ENCODE results near the gene KIF11. TPM values are rescaled to one million over a fixed set of nuclear protein-coding genes. Genes with fewer than 3 reads are reported as not detected.
A peak's percentile ranks its signal among the peaks of the same experiment; 100 is the strongest.
"Not testable (repeated sequence)": the region's sequence is repeated elsewhere in the genome, so short reads cannot be mapped to it uniquely, and the experiment has no call there.

The KIF11 gene
- total RNA-seq, 1 donor = 1.6 TPM

GRCh38 chr10:92590623-92591549 is 2.0 kb upstream of the KIF11 start:
- peak in 2 of 3 donors; percentile 65 to 71 for DNase-seq (ENCODE audit: low read depth in 2 of 3, low spot score in 2 of 3)

- DNase-seq (ENCODE audit: low read depth in 2 of 3, low spot score in 2 of 3) = peak; percentile 87 to 97 (median 97)
Measured at GRCh38 chr10:92591550-92592022, 1.3 kb upstream of the KIF11 start.

DNA sequence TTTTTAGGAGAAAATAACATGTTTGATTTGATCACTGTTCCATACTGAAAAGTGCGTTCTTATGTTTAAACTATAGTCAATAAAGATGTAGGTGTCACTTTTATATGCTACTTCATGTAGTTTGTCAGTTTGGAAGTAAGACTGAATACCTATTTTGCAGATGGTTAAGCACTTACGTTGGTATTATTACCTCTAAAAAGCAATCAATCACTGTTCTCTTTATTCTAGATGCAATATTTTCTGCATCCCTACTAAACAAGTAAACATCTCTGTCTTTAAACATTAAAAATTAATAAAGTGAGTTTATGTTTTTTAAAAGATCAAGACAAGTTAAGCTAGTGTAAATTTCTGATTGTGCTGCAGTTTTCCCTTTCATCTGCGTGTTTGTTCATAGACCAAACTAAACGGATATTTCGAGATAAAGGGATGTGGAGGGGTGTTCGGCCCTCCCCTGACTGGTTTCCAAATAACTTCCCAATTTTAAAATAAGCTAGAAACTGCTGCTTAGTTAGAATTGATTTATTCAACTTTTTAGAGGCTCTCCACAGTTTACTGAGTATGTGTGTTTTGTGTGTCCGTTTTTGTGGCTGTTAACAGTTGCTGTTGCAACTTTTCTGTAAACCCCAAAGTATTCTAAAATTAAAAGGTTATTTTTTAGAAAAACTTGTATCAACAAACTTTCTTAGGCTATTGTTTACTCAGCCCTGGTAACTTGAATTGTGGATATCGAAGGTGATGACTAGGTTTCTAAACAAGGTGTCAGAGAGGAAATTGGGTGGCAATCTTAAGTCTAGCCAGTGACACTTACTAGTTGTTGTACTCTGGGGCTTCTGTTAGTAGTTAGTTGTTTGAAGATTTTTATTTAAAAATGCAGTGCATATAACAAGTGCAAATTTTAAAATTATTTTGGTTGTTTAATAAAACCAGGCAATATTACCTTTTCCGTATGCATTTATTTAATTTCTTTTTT is 974 bp downstream of the KIF11 start:
- DNase-seq (ENCODE audit: low read depth in 2 of 3, low spot score in 2 of 3) = no peak

- DNase-seq (ENCODE audit: low read depth in 2 of 3, low spot score in 2 of 3) = no peak
Measured at GRCh38 chr10:92595505-92595904, 2.6 kb downstream of the KIF11 start.

DNA sequence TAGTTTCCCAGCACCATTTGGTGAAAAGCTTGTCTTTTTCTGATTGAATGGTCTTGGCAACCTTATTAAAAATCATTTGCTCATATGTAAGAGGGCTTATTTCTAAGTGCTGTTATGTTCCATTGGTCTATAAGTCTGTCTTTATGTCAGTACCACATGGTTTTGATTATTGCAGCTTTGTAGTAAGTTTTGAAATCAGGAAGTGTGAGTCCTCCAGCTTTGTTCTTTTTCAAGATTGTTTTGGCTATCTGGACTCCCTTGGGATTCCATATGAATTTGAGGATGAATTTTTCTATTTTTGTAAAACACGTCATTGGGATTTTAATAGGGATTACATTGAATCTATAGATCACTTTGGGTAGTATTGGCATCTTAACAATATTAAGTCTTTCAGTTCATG is 5.4 kb downstream of the KIF11 start:
- DNase-seq (ENCODE audit: low read depth in 2 of 3, low spot score in 2 of 3) = no peak

DNA sequence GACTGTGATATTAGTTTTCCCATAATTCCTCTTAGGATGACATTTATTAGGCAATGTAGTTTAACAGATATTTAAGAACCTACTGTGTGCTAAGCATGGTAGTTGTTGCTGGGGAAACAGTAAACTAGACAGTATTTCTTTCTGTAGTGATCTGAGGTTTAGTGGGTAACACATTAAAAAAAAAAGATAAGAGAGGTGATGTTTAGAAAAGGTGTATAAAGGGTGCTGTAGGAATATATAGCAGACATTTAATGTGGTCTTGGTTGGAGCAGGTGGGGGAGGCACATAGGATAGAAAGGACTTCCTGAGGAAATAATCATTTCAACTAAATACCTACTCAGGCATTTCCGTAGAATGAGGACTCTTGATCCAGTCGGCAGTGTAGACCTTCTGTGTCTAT is 11.9 kb downstream of the KIF11 start:
- no peak for DNase-seq (ENCODE audit: low read depth in 2 of 3, low spot score in 2 of 3)

- no peak for DNase-seq (ENCODE audit: low read depth in 2 of 3, low spot score in 2 of 3)
Measured at GRCh38 chr10:92615515-92615914, 22.6 kb downstream of the KIF11 start.

DNA sequence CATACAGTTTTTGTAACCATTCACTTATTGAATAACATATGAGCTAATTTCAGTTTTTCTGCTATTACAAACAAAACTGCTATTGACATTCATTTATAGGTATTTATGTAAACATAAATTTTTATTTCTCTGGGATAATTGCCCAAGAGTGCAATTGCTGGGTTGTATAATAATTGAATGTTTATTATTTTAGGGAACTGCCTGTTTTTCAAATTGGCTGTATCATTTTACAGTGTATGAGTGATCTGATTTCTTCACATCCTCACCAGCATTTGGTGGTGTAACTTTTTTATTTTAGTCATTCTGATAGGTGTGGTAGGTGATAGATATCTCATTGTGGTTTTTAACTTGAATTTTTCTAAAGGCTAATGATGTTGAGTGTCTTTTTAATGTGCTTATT is 26.4 kb downstream of the KIF11 start:
- no peak for DNase-seq (ENCODE audit: low read depth in 2 of 3, low spot score in 2 of 3)

GRCh38 chr10:92627845-92628480 is 35.0 kb downstream of the KIF11 start:
- DNase-seq (ENCODE audit: low read depth in 2 of 3, low spot score in 2 of 3) = peak in 2 of 3 donors; percentile 8 to 18

- no peak for DNase-seq (ENCODE audit: low read depth in 2 of 3, low spot score in 2 of 3)
Measured at GRCh38 chr10:92629945-92630344, 37.0 kb downstream of the KIF11 start.

- DNase-seq (ENCODE audit: low read depth in 2 of 3, low spot score in 2 of 3) = no peak
Measured at GRCh38 chr10:92638037-92638436, 45.1 kb downstream of the KIF11 start.

DNA sequence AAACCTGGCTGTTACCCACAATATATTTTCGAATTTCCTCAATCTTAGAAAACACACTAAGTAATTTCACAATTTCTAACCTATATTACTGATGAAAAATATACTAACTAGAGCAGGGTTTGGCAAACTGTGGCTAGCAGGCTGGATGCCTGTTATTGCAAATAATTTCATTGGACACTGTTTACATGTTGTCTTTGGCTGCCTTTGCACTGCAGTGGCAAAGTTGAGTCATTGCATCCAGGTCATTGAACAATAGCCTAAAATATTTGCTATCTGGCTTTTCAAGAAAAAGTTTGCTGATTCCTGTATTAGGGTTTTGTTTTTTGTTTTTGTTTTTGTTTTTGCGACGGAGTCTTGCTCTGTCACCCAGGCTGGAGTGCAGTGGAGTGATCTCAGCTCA is 47.2 kb downstream of the KIF11 start:
- no peak for DNase-seq (ENCODE audit: low read depth in 2 of 3, low spot score in 2 of 3)

GRCh38 chr10:92641492-92641891 is 48.6 kb downstream of the KIF11 start:
- no peak for DNase-seq (ENCODE audit: low read depth in 2 of 3, low spot score in 2 of 3)

DNA sequence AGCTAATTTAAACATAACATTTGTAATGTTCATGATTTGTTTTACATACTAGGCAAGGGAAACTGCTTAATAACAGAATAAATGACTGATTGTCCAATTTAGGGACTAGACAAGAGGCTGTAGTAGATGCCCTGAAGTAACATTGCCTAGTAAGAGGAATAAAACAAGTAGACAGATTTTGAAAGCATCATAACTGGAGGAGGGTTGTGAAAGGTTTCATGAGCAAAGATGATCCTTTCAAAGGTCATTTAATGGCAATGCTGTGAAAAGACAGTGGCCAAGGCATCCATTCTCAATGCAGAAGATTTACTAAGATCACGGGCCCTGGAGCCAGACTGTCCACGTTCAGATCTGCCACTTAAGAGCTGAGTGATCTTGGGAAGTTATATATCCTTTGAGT is 52.0 kb downstream of the KIF11 start:
- no peak for DNase-seq (ENCODE audit: low read depth in 2 of 3, low spot score in 2 of 3)

GRCh38 chr10:92650864-92651263 is 57.9 kb downstream of the KIF11 start:
- not testable (repeated sequence) for DNase-seq (ENCODE audit: low read depth in 2 of 3, low spot score in 2 of 3)

GRCh38 chr10:92655426-92655825 is 62.5 kb downstream of the KIF11 start:
- DNase-seq (ENCODE audit: low read depth in 2 of 3, low spot score in 2 of 3) = no peak

GRCh38 chr10:92656266-92656961 is 63.5 kb downstream of the KIF11 start:
- DNase-seq (ENCODE audit: low read depth in 2 of 3, low spot score in 2 of 3) = no peak

GRCh38 chr10:92657024-92657423 is 64.1 kb downstream of the KIF11 start:
- no peak for DNase-seq (ENCODE audit: low read depth in 2 of 3, low spot score in 2 of 3)

GRCh38 chr10:92662848-92663247 is 69.9 kb downstream of the KIF11 start:
- peak in 2 of 3 donors; percentile 31 to 59 for DNase-seq (ENCODE audit: low read depth in 2 of 3, low spot score in 2 of 3)

GRCh38 chr10:92664322-92664721 is 71.4 kb downstream of the KIF11 start:
- DNase-seq (ENCODE audit: low read depth in 2 of 3, low spot score in 2 of 3) = no peak

All from hematopoietic multipotent progenitor cell (in vitro differentiated cells).